Astrocyte (in vitro differentiated cells and primary cell): ENCODE measurements around the gene TCF20.

Experiments
- CTCF ChIP-seq: IDR thresholded peaks from 2 replicates; pipeline ENCODE4 v1.5.1; 2011; ENCODE audit warnings: low read depth, mild to moderate bottlenecking, inconsistent platforms, low read length, moderate library complexity; ENCODE audit not compliant: insufficient read depth
- EZH2 ChIP-seq: IDR thresholded peaks from 2 replicates; pipeline ENCODE4 v1.6.1; 2012; ENCODE audit warnings: mild to moderate bottlenecking, low read length, inconsistent platforms; ENCODE audit not compliant: insufficient read depth

GRCh38 chr22:42281284-42281683 lies 10.8 kb upstream of the TCF20 start:
- no peak for TF ChIP-seq CTCF
- TF ChIP-seq EZH2, result no peak
